CD4-positive, alpha-beta T cell treated with Interleukin-2 at 100 ng/mL for 4 hours (primary cell): Measurements from ENCODE around the gene ARID4B.
"Not testable (repeated sequence)": the region's sequence is repeated elsewhere in the genome, so short reads cannot be mapped to it uniquely, and the experiment has no call there.

Source experiments
- DNase-seq: peaks from one replicate; pipeline ENCODE4 v3.0.0-alpha.2; 2020; ENCODE audit warnings: low spot score

The ARID4B gene

DNA sequence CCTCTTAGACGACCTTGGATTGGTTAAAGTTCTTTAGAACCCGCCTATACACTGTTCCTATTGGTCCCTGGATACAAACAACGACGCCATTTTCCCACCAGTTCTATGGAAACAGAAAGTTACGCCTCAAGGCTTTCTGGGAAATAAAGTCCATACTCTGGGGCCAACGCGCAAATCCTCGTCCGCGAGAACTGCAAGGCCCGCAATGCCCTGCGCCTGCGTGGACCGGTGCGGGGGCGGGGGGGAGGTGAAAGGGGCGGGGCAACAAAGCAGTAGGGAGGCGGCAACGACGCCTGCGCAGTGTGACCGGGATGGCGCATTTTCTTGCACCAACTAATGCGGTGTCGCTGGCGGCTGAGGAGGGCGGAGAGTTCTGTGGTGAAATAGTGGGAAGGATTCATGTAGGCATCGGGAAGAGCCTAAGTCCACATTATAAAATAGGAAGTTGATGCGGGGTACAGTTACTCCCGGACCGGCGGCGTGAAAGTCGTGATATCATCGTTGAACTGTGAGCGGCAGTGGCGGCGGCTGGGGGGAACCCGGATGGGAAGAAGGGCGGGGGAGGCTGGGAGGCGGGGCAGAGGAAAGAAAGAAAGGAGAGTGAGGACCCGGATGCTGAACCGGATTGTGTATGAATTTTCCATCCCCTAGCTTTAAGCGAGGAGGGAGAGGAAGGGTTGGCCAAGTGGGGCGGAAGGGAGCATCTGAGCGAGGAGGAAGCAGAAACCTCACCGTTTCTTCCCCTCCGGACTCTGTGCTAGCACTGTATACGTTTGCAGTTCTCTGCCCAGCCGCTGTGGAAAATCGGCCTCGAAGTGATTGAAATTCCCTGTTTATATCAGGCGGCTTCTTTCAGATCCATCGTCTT, 526 bp upstream of the ARID4B start, which contains the start of gene GGPS1:
Gene GGPS1 (plus strand): TSS at position 300 of the 868 bp plus-strand sequence. CDS start 6,695 bp downstream, outside the sequence.
- peak; percentile 99 for DNase-seq

DNA sequence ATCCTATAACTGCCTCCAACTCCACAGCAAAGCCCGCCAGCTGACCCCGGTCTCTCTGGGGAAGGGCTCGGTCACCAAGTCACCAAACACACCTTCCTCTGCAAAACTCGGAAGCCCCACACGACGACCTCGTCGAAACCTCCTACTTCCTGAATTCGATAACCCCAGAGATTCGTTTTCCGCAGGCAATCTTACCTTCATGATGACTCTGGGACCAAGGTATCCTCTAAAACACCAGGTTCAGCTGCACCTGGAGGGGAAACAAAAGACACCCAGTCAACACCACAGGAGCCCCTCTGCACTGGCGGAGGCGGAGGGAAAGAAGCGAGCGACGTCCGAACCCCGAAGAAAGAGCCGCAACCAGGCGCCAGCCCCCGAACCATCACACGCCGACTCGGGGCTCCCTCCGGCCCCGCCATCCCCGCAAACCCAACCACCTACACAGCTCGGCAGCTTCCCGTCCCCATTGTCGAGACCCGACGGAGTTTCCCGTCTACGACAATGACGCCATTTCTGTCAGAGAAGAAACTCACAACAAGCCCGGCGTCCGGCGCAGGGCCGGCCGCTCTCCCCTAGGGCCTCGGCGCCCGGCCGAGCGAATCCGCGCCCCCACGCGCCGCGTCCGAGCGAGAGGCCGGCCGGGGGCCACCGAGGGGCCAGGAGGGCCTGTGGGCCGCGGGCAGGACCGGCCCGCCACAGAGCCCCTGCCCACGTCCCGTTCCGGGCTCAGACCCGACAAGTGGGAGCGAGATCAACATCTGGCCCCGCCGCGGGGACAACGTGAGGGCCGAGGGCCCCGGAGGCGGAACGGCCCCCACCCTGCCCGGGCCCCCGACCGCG, 1.0 kb downstream of the ARID4B start:
- DNase-seq: peak; percentile 54

DNA sequence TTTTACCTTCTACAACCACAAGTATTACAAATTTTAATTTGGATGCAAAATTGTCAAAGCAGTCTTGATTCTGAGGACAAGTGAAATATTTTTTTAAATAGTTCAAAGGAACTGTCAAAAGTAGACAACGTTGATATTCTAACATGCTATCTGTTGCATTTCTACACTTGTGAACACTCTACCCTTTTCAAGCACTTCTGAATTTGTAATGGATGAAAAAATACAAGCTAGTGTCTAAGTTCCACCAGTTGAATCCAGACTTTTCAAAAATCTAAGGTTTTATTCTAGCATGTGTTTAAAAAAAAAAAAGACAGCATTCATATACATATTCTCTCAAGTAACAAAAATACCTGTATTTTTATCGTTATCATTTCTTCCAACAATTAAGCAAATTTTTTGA, 2.1 kb downstream of the ARID4B start:
- no peak for DNase-seq

DNA sequence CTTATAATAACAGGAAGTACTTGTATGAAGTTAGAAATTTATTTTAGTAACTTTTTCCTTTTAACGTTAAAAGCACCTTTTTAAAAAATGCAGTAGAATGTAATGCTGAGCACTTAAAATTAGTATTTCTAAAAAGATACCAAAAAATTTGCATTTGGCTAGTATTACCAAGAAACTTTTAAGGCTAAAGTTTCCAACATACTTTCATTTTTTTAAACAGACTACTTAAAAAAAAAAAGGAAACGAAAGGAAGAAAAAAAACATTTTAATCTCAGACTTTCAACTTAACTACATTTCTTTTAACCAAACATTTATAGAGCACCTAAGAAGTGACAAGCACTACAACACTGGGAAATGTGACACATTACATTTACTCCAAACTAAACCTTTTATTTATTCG, 2.8 kb downstream of the ARID4B start:
- no peak for DNase-seq

DNA sequence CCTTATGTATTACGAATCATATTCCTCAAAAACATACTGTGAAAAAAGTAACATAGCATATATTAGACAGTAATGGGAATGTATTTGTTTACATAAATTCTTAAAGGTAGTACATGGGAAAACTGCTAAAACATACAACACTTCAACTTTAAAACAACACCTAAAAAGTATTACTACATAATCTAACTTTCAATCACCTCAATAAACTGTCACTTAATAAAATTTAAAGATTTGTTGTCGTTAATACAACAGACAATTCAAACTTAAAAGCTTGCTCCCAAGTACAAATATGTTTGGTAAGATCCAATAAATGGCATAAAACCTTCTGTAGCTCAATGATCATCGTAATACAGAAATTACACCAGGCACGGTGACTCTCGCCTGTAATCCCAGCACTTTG, 3.7 kb downstream of the ARID4B start:
- no peak for DNase-seq

DNA sequence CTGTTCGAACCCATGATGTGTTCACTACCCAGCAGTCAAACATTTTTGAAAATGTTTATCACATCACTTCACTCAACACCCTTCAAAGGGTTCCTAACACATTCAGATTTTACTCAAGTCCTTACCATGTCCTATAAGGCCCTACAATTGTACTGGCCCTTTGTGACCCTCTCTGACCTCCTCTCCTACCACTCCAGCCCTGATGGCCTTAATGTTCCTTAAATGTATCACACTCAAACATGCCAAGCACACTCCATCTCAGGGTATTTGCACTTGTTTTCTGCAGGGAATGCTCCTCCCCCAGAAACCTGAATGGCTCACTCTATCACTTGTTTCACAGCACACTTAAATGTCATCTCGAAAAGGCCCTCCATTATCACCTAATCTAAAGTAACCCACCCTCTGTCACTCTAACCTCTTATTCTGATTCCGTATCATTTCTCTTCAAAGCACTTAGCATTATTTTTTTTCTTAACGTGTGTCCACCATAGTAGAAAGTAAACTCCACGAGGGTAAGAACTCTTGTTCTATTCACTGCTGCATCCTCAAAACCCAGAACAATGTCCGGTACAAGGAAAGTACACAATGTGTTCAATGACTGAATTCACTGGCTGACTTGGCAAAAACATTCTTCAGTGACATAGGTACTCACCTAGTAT, 7.3 kb downstream of the ARID4B start:
- DNase-seq: no peak

DNA sequence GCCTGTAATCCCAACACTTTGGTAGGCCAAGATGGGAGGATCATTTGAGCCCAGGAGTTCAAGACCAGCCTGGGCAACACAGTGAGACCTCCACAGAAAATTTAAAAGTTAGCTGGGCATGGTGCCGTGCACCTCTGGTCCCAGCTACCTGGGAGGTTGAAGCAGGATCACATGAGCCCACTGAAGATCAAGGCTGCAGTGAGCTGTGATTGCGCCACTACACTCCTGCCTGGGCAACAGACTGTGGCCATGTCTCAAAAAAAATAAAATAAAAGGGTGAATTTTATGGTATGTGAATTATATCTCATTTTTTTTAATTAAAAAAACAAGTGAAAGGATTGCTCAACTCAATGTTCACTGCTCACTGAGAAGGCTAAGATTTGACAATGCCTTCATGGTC, 8.7 kb downstream of the ARID4B start:
- no peak for DNase-seq

DNA sequence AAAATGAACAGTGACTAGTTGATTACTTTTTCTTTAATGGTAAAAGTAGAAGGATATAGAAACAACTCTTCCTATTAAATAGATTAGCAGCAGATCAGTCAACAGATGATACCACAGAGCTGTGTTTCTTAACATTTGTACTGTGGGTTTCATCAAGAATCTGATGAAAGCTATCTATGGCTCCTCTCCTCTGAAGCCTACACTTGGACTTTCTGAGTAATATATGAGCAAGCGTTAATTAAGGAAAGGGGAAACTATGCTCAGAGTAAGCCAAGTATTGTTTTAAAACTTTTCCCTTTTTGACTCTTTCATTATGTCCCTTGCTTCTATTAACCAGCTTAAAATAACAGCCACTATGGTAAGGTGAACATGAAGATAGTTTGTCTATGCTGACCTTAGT, 10.8 kb downstream of the ARID4B start:
- no peak for DNase-seq

DNA sequence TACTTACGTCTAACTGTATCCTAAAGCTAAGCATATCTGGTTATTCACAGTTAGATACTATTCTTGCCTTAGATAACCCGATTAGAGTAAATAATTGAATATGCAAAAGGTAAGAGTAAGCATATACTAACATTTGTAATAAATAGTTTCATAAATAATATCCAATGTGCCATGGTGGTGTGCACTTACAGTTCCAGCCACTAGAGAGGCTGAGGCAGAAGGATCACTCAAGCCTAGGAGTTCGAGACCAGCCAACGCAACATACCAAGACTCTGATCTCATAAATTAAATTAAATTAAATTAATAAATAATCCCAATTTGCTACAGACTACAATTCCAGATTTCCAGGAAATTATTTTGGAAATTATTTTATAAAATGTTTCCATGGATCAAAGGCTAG, 12.2 kb downstream of the ARID4B start:
- no peak for DNase-seq

DNA sequence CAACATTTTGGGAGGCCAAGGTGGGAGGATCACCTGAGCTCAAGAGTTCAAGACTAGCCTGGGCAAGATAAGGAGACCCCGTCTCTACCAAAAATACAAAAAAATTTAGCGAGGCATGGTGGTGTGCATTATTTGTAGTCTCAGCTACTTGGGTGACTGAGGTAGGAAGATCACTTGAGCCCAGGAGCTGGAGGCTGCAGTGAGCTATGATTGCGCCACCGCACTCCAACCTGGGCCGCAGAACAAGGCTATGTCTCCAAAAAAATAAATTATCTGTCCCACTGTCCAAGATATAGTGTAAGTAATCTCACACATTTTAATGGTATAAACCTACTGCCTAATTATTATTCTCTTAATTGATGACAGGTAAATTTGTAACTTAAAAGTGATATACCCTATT, 12.8 kb downstream of the ARID4B start:
- no peak for DNase-seq

DNA sequence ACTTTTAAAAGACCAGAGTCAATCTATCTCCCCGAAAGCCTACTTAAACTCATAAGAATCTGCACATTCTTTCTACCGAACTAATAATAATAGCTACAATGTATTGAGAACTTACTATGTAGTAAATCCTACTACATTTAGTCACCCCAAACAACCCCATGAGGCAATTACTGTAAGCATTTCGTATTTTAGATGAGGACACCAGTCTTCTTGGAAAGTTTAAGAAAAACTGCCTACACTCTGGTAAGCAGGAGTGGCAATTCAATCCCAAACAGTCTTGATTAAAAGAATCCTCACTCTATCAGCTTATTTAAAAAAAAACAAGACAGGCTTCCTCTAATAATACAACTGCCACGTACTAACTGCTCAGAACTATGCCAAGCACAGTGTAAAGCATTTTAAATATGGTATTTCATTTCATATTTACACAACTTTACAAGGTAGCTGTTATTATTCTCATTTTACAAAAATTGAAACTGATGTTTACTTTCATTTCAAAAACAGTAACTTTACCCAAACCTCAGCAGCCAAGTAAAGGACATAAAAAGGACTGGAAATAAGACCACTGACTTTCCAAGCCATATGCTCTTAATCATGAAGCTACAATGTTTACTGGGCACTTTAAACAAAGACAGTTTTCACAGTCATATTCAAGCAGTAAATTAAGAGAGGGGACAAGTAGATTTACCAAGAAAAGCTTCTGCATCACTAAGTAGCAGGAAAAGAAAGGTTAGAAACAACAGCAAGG, 13.9 kb downstream of the ARID4B start:
- peak; percentile 27 for DNase-seq

DNA sequence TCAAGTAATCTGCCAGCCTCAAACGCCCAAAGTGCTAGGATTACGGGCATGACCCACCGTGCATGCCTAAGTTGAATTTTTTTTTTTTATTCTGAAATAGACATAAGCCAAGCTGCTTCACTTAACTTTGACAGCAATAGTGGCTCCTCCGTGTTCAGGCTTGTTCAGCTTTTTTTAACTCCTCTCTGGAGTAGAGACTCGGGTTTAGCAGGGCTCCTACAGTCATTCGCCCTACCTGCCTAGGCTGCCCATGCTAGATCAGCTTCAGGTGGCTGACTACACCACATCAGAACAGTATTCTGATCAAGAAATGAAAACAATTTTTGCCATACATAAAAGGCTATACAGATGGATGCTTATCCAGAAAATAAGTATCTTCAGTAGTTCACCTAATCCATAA, 14.7 kb downstream of the ARID4B start:
- DNase-seq: no peak

DNA sequence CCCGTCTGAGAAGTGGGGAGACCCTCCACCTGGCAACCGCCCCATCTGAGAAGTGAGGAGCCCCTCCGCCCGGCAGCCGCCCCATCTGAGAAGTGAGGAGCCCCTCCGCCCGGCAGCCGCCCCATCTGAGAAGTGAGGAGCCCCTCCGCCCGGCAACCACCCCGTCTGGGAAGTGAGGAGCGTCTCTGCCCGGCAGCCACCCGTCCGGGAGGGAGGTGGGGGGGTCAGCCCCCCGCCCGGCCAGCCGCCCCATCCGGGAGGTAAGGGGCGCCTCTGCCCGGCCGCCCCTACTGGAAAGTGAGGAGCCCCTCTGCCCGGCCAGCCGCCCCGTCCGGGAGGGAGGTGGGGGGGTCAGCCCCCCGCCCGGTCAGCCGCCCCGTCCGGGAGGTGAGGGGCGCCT, 18.8 kb downstream of the ARID4B start:
- DNase-seq: not testable (repeated sequence)

DNA sequence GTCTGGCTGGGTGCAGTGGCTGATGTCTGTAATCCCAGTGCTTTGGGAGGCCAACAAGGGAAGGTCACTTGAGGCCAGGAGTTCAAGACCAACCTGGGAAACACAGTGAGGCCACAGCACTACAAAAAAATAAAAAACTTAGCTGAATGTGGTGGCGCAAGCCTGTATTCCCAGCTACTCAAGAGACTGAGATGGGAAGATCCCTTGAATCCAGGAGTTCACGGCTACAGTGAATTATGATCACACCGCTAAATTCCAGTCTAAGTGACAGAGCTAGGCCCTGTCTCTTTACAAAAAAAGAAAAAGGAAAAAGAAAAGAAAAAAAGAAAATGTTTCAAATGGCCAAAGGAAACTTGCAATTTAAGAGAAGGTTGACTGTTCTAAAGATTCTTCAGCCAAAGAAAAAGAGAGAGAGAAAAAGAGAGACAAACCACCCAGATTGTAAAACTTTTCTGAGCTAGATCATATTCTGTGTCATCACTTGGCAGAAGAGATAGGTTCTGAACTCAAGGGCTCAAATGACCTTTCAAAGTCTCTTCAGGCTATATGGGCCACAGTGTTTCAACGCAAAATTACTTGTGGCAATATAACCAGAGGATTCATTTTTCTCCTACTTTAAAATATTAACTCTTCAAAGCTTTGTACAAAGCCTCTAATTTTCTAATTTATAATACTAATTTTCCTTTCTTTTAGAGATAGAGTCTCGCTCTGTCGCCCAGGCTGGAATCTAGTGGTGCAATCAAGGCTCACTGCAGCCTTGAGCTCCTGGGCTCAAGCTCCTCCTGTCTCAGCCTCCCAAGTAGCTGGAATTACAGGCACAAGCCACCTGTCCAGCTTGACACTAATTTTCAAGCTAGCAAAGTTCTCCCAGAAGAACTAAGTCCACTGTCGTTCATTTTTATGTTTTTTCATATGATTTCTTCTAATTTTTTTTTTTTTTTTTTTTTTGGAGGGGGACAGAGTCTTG, 20.5 kb downstream of the ARID4B start:
- DNase-seq: no peak

DNA sequence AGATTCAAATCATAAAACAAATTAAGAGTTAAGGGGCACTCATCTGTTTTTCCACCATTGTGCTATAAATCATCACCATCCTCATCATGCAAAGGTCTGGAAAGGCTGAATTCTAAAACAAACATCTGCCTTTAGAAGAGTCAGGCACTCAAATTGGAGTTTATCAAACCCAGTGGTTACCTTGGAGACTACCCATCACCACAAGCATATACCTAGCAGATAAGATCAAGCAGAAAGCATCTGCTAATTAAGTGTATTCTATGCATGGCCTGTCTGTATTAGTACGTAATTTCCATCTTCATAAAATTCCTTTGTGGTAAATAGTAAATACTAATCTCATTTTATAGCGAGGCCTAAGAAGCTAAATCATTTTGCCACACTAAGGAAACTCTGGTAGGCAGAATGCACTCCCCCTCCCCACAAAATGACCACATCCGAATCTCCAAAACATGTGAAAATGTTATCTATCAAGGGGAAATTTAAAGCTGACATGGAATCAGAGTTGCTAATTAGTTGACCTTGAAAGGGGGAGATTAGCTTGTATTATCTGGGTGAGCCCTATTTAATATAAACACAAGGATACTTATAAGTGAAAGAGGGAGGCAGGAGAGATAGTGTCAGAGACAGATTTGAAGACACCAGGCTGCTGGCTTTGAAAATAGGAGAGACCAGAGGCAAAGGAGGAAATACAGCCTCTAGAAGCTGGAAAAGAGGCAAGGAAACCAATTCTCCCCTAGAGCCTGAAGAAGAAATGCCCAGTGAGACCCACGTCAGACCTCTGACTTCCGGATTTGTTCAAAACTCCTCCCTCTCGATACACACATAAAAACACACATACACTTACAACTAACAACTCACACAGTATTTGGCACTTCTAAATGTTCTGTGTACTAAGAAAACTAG, 23.2 kb downstream of the ARID4B start:
- DNase-seq: peak; percentile 73

DNA sequence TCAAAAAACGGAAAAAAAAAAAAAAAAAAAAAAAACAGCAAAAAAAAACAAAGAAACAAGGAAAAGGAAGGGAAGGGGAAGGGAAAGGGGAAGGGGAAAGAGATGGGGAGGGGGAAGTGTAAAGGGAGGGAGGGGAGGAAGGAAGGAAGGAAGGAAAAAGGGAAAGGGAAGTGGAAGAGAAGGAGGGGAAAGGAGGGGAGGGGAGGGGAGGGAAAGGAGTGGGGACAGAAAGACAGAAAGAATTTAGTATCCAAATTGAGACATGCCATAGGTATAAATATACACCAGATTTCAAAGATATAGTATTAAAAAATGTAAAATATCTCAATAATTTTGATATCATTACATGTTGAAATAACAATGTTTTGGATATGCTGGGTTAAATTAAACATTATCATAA, 25.8 kb downstream of the ARID4B start:
- no peak for DNase-seq

DNA sequence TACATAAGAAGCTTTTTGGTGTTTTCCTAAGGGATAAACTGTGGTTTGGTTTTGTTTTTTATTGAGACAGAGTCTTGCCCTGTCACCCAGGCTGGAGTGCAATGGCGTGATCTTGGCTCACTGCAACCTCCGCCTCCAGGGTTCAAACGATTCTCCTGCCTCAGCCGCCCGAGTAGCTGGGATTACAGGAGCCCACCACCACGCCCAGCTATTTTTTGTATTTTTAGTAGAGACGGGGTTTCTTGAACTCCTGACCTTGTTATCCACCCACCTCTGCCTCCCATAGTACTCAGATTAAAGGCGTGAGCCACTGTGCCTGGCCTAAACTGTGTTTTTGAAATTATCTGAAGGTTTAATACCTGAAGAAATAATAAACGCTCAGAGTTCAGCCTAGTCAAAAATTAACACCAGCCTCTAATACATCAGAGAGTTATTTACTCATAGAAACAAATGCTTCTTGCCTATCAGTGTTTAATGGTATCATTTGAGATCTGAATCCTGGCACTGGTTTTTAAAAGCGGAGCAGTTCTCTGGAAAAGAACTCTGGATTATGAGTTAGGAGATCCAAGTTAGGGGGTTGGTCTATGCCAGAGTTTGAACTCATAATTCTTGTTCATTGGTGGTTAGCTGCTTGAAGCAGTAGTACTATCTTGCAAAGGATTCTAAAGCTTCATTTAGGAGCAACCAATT, 28.7 kb downstream of the ARID4B start:
- no peak for DNase-seq

DNA sequence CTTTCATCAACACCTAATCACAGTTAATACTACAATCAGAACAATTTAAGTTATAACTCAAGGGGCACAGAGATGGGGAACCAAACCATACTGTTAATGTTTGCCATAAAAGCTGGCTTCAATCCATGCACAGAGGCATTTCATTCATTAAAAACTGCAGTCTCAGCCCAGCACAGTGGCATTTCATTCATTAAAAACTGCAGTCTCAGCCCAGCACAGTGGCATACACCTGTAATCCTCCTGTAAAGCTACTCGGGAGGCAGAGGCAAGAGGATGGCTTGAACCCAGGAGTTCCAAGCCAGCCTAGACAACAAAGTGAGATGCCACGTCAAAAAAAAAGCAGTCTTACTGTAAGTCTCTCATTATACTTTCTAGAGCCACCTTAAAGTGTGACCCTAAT, 29.2 kb downstream of the ARID4B start:
- DNase-seq: no peak

DNA sequence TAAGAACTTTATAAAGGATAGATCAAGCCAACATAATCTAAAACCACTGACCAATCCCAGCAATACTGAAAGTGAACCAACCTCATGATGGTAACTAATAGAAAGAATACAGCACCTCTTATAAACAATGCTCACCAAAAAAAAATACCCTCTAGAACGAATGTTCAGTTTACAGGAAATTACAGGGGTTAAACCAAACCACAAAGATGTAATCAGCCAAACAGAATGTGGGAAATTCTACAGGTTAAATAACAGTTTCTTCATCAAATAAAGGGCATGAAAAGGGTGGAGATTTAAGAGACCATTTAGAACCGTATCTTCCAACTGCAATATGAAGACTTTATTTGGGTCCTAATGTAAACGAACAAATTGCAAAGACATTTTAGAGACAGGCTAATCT, 30.4 kb downstream of the ARID4B start:
- DNase-seq: peak; percentile 76
